ENCODE results near the gene SLC1A5. TPM values are rescaled to one million over a fixed set of nuclear protein-coding genes. Genes with fewer than 3 reads are reported as not detected.

Gene SLC1A5
- total RNA-seq, 2 experiments from 2014 or later = 7.1 TPM

DNA sequence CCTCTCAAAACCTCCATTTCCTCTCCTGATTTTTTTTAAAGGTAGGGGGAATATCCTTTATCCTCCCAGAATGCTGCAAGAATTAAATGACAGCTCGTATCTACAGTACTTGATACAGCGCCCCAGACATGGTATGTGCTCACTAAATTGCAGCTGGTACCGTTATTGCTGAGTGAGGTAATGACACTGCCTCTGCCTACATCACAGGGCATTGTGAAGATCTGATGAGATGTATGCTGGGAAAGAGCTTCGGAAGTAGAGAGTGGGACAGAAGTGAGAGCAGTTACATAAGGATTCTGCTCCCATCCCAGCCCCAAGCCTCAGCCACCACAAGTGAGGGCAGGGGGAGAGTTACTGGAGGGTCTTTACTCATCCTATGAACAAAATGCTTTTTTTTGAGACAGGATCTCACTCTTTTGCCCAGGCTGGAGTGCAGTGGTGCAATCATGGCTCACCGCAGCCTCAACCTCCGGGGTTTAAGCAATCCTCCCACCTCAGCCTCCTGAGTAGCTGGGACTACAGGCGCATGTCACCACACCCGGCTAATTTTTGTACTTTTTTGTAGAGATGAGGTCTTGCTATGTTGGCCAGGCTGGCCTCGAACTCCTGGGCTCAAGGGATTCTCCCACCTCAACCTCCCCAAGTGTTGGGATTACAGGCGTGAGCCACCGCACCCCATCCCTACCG, 44.2 kb downstream of the SLC1A5 start:
- no peak overlapping the region for H3K27ac ChIP-seq (ENCODE audit: low read depth in 1 of 2, low read length in 2 of 2)
- H3K9me3 ChIP-seq (ENCODE audit: control insufficient read depth in 1 of 2, insufficient read depth in 1 of 2, low read length in 2 of 2) = no peaks in the 10 kb centered on the region
- ATAC-seq (ENCODE audit: poor library complexity) (no peak), DNase-seq (no peak)
- ChIA-PET CTCF (interaction anchor here (1.6 kb wide), 1 partner anchor 15 kb away, joined by 4 read pairs; no protein-coding TSS in a partner anchor), POLR2A (no interaction called here)
- peak overlapping the region; percentile 92 for H3K4me3 Mint-ChIP-seq
- peaks cover 53% of the 10 kb centered on the region for H3K4me1 ChIP-seq (ENCODE audit: insufficient read depth, low read length)
- H3K4me1 Mint-ChIP-seq (ENCODE audit: low read depth) = peaks cover 68% of the 10 kb centered on the region
- H3K36me3 ChIP-seq (ENCODE audit: insufficient read depth, low read length) = peaks cover 21% of the 10 kb centered on the region
- H3K27me3 ChIP-seq (ENCODE audit: control insufficient read depth in 1 of 2, insufficient read depth in 2 of 2, low read length in 2 of 2) = no peaks in the 10 kb centered on the region
- no peaks in the 10 kb centered on the region for H3K9me3 Mint-ChIP-seq
- peaks cover 22% of the 10 kb centered on the region for H3K36me3 Mint-ChIP-seq (ENCODE audit: low read depth)
- H3K27ac Mint-ChIP-seq = peak overlapping the region; percentile 45
- H3K4me3 ChIP-seq (ENCODE audit: low read length) = peak overlapping the region; percentile 78
- intact Hi-C loops (cut with DNase I, micrococcal nuclease) = no loop called here
- TF ChIP-seq, protein P1, sequence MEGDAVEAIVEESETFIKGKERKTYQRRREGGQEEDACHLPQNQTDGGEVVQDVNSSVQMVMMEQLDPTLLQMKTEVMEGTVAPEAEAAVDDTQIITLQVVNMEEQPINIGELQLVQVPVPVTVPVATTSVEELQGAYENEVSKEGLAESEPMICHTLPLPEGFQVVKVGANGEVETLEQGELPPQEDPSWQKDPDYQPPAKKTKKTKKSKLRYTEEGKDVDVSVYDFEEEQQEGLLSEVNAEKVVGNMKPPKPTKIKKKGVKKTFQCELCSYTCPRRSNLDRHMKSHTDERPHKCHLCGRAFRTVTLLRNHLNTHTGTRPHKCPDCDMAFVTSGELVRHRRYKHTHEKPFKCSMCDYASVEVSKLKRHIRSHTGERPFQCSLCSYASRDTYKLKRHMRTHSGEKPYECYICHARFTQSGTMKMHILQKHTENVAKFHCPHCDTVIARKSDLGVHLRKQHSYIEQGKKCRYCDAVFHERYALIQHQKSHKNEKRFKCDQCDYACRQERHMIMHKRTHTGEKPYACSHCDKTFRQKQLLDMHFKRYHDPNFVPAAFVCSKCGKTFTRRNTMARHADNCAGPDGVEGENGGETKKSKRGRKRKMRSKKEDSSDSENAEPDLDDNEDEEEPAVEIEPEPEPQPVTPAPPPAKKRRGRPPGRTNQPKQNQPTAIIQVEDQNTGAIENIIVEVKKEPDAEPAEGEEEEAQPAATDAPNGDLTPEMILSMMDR (IDR thresholded peaks at IDR 0.05) = no peak
- no peaks in the 10 kb centered on the region for H3K27me3 Mint-ChIP-seq

DNA sequence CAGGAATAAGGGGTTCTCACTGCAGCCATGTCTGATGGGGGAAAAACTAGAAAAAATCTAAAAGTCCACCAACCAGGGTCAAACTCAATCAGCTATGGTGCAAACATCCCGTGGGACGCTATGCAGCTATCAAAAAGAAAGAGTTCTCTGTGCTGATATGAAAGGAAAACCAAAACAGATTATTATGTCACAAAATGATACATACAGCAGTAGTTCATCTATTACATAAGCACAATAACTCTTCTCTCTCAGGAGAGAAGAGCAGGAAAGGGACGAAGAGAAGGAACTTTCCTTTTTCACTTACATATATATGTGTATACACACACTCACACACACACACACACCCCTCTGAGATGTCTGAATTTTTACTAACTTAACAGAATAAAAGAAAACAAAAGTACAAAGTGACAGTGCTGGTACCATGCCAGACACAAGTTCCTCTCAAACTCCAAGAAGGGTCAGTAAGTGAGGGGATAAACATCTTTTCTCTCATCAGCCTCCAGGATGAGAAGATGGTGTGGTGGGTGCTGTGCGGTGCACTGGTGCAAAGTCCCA, 45.4 kb downstream of the SLC1A5 start:
- intact Hi-C loops (cut with DNase I, micrococcal nuclease) = no loop called here
- H3K9me3 ChIP-seq (ENCODE audit: control insufficient read depth in 1 of 2, insufficient read depth in 1 of 2, low read length in 2 of 2) = no peaks in the 10 kb centered on the region
- H3K36me3 ChIP-seq (ENCODE audit: insufficient read depth, low read length) = peaks cover 27% of the 10 kb centered on the region
- H3K27ac ChIP-seq (ENCODE audit: low read depth in 1 of 2, low read length in 2 of 2) = no peak overlapping the region
- H3K4me1 ChIP-seq (ENCODE audit: insufficient read depth, low read length) = peaks cover 53% of the 10 kb centered on the region
- H3K4me3 ChIP-seq (ENCODE audit: low read length) = no peak overlapping the region
- Mint-ChIP-seq H3K4me1 (ENCODE audit: low read depth) (peaks cover 61% of the 10 kb centered on the region), H3K4me3 (peak overlapping the region; percentile 75), H3K36me3 (ENCODE audit: low read depth) (peaks cover 29% of the 10 kb centered on the region), H3K9me3 (no peaks in the 10 kb centered on the region), H3K27me3 (no peaks in the 10 kb centered on the region), H3K27ac (no peak overlapping the region)
- ChIA-PET POLR2A (no interaction called here), CTCF (interaction anchor here (1.3 to 1.7 kb wide), 3 partner anchors 11 to 24 kb away, joined by 4 read pairs; no protein-coding TSS in a partner anchor)
- no peak for DNase-seq
- H3K27me3 ChIP-seq (ENCODE audit: control insufficient read depth in 1 of 2, insufficient read depth in 2 of 2, low read length in 2 of 2) = no peaks in the 10 kb centered on the region
- TF ChIP-seq, protein P1 (IDR thresholded peaks at IDR 0.05) = no peak
- no peak for ATAC-seq (ENCODE audit: poor library complexity)

DNA sequence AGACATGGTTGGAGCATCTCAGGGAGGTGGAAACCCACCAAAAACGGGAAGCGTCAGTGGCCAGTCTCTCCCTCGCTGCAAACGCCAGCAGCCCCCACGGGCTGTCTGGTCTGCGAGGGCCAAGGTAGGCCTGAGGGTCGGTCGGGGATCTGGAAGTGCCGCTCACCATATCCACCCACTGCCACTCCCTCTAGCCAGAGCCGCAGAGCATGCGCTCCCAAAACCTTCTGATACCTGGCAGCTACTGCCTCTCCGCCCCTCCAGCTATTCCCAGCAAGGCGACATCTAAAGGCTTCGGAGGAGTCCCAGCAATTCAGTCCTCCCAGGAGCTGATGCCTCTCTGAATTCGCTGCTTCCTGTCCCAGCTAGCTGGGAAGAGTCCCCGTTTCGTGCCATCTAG, 46.9 kb downstream of the SLC1A5 start:
- TF ChIP-seq, protein P1 (IDR thresholded peaks at IDR 0.05) = no peak
- no peaks in the 10 kb centered on the region for H3K9me3 ChIP-seq (ENCODE audit: control insufficient read depth in 1 of 2, insufficient read depth in 1 of 2, low read length in 2 of 2)
- ChIA-PET POLR2A (interaction anchor here (0.9 kb wide), 2 partner anchors 28 to 47 kb away, joined by 3 to 4 read pairs; partner anchors contain the start of gene SLC1A5), CTCF (interaction anchor here (1.7 kb wide), 1 partner anchor 13 kb away, joined by 4 read pairs; no protein-coding TSS in a partner anchor)
- Mint-ChIP-seq H3K4me1 (ENCODE audit: low read depth) (peaks cover 47% of the 10 kb centered on the region), H3K27ac (no peak overlapping the region), H3K27me3 (no peaks in the 10 kb centered on the region), H3K9me3 (no peaks in the 10 kb centered on the region), H3K4me3 (no peak overlapping the region), H3K36me3 (ENCODE audit: low read depth) (peaks cover 39% of the 10 kb centered on the region)
- DNase-seq (no peak), ATAC-seq (ENCODE audit: poor library complexity) (no peak)
- no peak overlapping the region for H3K4me3 ChIP-seq (ENCODE audit: low read length)
- intact Hi-C loops (cut with DNase I, micrococcal nuclease) = no loop called here
- H3K27me3 ChIP-seq (ENCODE audit: control insufficient read depth in 1 of 2, insufficient read depth in 2 of 2, low read length in 2 of 2) = no peaks in the 10 kb centered on the region
- peaks cover 40% of the 10 kb centered on the region for H3K4me1 ChIP-seq (ENCODE audit: insufficient read depth, low read length)
- H3K36me3 ChIP-seq (ENCODE audit: insufficient read depth, low read length) = peaks cover 43% of the 10 kb centered on the region
- H3K27ac ChIP-seq (ENCODE audit: low read depth in 1 of 2, low read length in 2 of 2) = no peak overlapping the region

All from CD4-positive, alpha-beta T cell (primary cell).